Astrocyte (in vitro differentiated cells and primary cell): ENCODE data around the gene ACVR1.

Experiments
- EZH2 ChIP-seq: IDR thresholded peaks from 2 replicates; pipeline ENCODE4 v1.6.1; 2012; ENCODE audit warnings: mild to moderate bottlenecking, low read length, inconsistent platforms; ENCODE audit not compliant: insufficient read depth
- TF ChIP-seq, protein P1 (sequence below): IDR thresholded peaks from 2 replicates; pipeline ENCODE4 v1.5.1; 2011; ENCODE audit warnings: low read depth, mild to moderate bottlenecking, inconsistent platforms, low read length, moderate library complexity; ENCODE audit not compliant: insufficient read depth

GRCh38 chr2:157922336-157922735 is 46.2 kb upstream of the ACVR1 start:
- TF ChIP-seq, protein P1, sequence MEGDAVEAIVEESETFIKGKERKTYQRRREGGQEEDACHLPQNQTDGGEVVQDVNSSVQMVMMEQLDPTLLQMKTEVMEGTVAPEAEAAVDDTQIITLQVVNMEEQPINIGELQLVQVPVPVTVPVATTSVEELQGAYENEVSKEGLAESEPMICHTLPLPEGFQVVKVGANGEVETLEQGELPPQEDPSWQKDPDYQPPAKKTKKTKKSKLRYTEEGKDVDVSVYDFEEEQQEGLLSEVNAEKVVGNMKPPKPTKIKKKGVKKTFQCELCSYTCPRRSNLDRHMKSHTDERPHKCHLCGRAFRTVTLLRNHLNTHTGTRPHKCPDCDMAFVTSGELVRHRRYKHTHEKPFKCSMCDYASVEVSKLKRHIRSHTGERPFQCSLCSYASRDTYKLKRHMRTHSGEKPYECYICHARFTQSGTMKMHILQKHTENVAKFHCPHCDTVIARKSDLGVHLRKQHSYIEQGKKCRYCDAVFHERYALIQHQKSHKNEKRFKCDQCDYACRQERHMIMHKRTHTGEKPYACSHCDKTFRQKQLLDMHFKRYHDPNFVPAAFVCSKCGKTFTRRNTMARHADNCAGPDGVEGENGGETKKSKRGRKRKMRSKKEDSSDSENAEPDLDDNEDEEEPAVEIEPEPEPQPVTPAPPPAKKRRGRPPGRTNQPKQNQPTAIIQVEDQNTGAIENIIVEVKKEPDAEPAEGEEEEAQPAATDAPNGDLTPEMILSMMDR, result no peak
- no peak for TF ChIP-seq EZH2
